HepG2 (cell line): Measurements from ENCODE around the gene ZNF503. TPM values are rescaled to one million over a fixed set of nuclear protein-coding genes. Genes with fewer than 3 reads are reported as not detected.

Experiments
- ELF1 ChIP-seq: sonication (generic); formaldehyde crosslinking; IDR thresholded peaks from 2 replicates; pipeline ENCODE4 v1.4.0; 2020; ENCODE audit warnings: missing genetic modification reagents
- NBN ChIP-seq: fragments of 450-650 bp; conservative IDR thresholded peaks from 2 replicates; pipeline ENCODE4 v1.6.1; 2017
- RELA ChIP-seq: sonication (generic); formaldehyde crosslinking; IDR thresholded peaks from 2 replicates; pipeline ENCODE4 v1.4.0; 2020; ENCODE audit warnings: missing genetic modification reagents
- REXO4 ChIP-seq: sonication (generic); formaldehyde crosslinking; IDR thresholded peaks from 2 replicates; pipeline ENCODE4 v1.8.0; 2022; ENCODE audit warnings: missing genetic modification reagents, mild to moderate bottlenecking, borderline replicate concordance
- ZC3H4 ChIP-seq: sonication (generic); formaldehyde crosslinking; IDR thresholded peaks from 2 replicates; pipeline ENCODE4 v1.4.0; 2020; ENCODE audit warnings: missing genetic modification reagents, borderline replicate concordance
- ZNF230 ChIP-seq: sonication (generic); formaldehyde crosslinking; IDR thresholded peaks from 2 replicates; pipeline ENCODE4 v1.4.0; 2020; ENCODE audit warnings: mild to moderate bottlenecking, missing genetic modification reagents
- ZNF562 ChIP-seq: sonication (generic); formaldehyde crosslinking; IDR thresholded peaks from 2 replicates; pipeline ENCODE4 v1.8.0; 2022; ENCODE audit warnings: missing genetic modification reagents, borderline replicate concordance
- ZNF775 ChIP-seq: sonication (generic); formaldehyde crosslinking; IDR thresholded peaks from 2 replicates; pipeline ENCODE4 v1.4.0; 2020; ENCODE audit warnings: missing genetic modification reagents, mild to moderate bottlenecking, moderate library complexity, borderline replicate concordance
- ZNF891 ChIP-seq: sonication (generic); formaldehyde crosslinking; IDR thresholded peaks from 2 replicates; pipeline ENCODE4 v1.5.0; 2020; ENCODE audit warnings: mild to moderate bottlenecking, missing genetic modification reagents
- polyA plus RNA-seq, 8 experiments: library from polyadenylated mRNA; depleted of rRNA in 3 of 8; stranded (reverse) in 7 of 8; unstranded in 1 of 8; fragments of >200 nt; fragmentation: Illumina TruSeq in 4 of 8; extraction: Trizol in 4 of 8; gene quantifications; 2 replicates each; pipeline versions ENCODE4 v1.2.1 to v1.2.3, GENCODE V29; 2011 to 2016; ENCODE audit warnings: low read depth in 4 of 8, missing spikeins in 1 of 8, mixed read lengths in 1 of 8; ENCODE audit not compliant: insufficient read depth in 1 of 8
- total RNA-seq, 5 experiments: library from RNA; depleted of rRNA; stranded (reverse); fragments of >200 nt; fragmentation: Illumina TruSeq; extraction: Trizol; gene quantifications; 2 replicates each; pipeline ENCODE4 v1.2.3, GENCODE V29; 2016; ENCODE audit warnings: low read depth in 1 of 5
- TF ChIP-seq, protein P1 (sequence below), 2 experiments: fragments of 450-650 bp in 1 of 2; sonication (generic) in 1 of 2; formaldehyde crosslinking in 1 of 2; IDR thresholded peaks; 2 replicates each; pipeline versions ENCODE4 v1.6.1 to v1.8.0; 2016 to 2022; ENCODE audit warnings: antibody characterized with exemption in 1 of 2, mild to moderate bottlenecking in 1 of 2, missing genetic modification reagents in 1 of 2

Gene ZNF503
- total and polyA plus RNA-seq, 2 of the 13 experiments (the other 11 are each of a cell fraction or from before 2014, with no cell fraction given) = 2.7 to 8.3 TPM

DNA sequence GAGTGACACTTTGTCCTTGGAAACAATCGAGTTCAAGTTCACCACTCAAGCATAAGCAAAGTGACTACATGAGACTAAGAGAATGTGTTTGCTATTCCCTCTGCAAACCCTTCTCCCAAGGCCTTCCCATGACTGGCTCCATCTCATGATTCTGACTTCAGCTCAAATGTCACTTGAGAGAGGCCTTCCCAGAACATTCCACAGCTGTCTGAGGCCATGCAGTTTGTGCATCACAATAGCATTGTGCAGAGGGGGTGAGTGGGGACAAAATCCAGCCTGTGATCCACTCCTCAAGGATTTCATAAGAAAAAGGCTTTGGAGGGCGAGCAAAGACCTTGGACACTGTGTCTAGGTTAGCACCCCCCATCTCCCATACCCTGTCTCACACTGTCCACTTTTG lies 23.0 kb upstream of the ZNF503 start (continued):
- TF ChIP-seq, protein P1, sequence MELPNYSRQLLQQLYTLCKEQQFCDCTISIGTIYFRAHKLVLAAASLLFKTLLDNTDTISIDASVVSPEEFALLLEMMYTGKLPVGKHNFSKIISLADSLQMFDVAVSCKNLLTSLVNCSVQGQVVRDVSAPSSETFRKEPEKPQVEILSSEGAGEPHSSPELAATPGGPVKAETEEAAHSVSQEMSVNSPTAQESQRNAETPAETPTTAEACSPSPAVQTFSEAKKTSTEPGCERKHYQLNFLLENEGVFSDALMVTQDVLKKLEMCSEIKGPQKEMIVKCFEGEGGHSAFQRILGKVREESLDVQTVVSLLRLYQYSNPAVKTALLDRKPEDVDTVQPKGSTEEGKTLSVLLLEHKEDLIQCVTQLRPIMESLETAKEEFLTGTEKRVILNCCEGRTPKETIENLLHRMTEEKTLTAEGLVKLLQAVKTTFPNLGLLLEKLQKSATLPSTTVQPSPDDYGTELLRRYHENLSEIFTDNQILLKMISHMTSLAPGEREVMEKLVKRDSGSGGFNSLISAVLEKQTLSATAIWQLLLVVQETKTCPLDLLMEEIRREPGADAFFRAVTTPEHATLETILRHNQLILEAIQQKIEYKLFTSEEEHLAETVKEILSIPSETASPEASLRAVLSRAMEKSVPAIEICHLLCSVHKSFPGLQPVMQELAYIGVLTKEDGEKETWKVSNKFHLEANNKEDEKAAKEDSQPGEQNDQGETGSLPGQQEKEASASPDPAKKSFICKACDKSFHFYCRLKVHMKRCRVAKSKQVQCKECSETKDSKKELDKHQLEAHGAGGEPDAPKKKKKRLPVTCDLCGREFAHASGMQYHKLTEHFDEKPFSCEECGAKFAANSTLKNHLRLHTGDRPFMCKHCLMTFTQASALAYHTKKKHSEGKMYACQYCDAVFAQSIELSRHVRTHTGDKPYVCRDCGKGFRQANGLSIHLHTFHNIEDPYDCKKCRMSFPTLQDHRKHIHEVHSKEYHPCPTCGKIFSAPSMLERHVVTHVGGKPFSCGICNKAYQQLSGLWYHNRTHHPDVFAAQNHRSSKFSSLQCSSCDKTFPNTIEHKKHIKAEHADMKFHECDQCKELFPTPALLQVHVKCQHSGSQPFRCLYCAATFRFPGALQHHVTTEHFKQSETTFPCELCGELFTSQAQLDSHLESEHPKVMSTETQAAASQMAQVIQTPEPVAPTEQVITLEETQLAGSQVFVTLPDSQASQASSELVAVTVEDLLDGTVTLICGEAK (IDR thresholded peaks at IDR 0.05) = no peak
- TF ChIP-seq, protein P1 (CRISPR knock-in tag; IDR thresholded peaks at IDR 0.05) = no peak
- TF ChIP-seq ZNF562 (CRISPR knock-in tag) = no peak
- TF ChIP-seq RELA (CRISPR knock-in tag) = no peak
- TF ChIP-seq REXO4 (CRISPR knock-in tag) = no peak
- no peak for TF ChIP-seq ZNF775 (CRISPR knock-in tag)
- TF ChIP-seq ZNF891 = no peak
- no peak for TF ChIP-seq ELF1 (CRISPR knock-in tag)
- no peak for TF ChIP-seq NBN
- no peak for TF ChIP-seq ZC3H4 (CRISPR knock-in tag)
- TF ChIP-seq ZNF230 (CRISPR knock-in tag) = no peak
- TF ChIP-seq, all 625 proteins: peak for 0
